HEK293T (cell line): Measurements from ENCODE around the gene ACTL6A.

ENCODE experiments used
- CTCF ChIA-PET: fragments of 350-600 bp; formaldehyde crosslinking; extraction: SDS; loops from one replicate; lab custom pipeline; 2021; ENCODE audit warnings: antibody characterized with exemption, inconsistent platforms; lab: Yijun Ruan, JAX
- POLR2A ChIA-PET: fragments of 350-600 bp; formaldehyde crosslinking; extraction: SDS; loops from one replicate; lab custom pipeline; 2020; ENCODE audit warnings: antibody characterized with exemption, inconsistent platforms; lab: Yijun Ruan, JAX
- DNase-seq: peaks from one replicate; pipeline ENCODE4 v3.0.0; 2012; ENCODE audit warnings: mixed read lengths; ENCODE audit errors: extremely low spot score
- ARNT ChIP-seq: fragments of 450-650 bp; IDR thresholded peaks from 2 replicates; pipeline ENCODE4 v1.6.1; 2017; ENCODE audit warnings: mild to moderate bottlenecking
- BHLHE40 ChIP-seq: fragments of 450-650 bp; IDR thresholded peaks from 2 replicates; pipeline ENCODE4 v1.6.1; 2016; ENCODE audit warnings: mild to moderate bottlenecking, moderate library complexity, borderline replicate concordance
- CTBP1 ChIP-seq: fragments of 450-650 bp; IDR thresholded peaks from 2 replicates; pipeline ENCODE4 v1.6.1; 2016; ENCODE audit warnings: borderline replicate concordance
- ELF4 ChIP-seq: fragments of 450-650 bp; IDR thresholded peaks from 2 replicates; pipeline ENCODE4 v1.6.1; 2017; ENCODE audit warnings: antibody characterized with exemption
- FOXA1 ChIP-seq: fragments of 450-650 bp; IDR thresholded peaks from 2 replicates; pipeline ENCODE4 v1.6.1; 2016; ENCODE audit warnings: mild to moderate bottlenecking
- FOXK2 ChIP-seq: fragments of 450-650 bp; IDR thresholded peaks from 2 replicates; pipeline ENCODE4 v1.6.1; 2016; ENCODE audit warnings: mild to moderate bottlenecking
- FOXM1 ChIP-seq: fragments of 450-650 bp; IDR thresholded peaks from 2 replicates; pipeline ENCODE4 v1.6.1; 2017; ENCODE audit warnings: mild to moderate bottlenecking, borderline replicate concordance
- HDGF ChIP-seq: fragments of 450-650 bp; IDR thresholded peaks from 2 replicates; pipeline ENCODE4 v1.6.1; 2017; ENCODE audit warnings: antibody characterized with exemption, borderline replicate concordance
- L3MBTL2 ChIP-seq: fragments of 450-650 bp; conservative IDR thresholded peaks from 2 replicates; pipeline ENCODE4 v1.6.1; 2016; ENCODE audit warnings: mild to moderate bottlenecking
- LEF1 ChIP-seq: fragments of 450-650 bp; IDR thresholded peaks from 2 replicates; pipeline ENCODE4 v1.6.1; 2017; ENCODE audit warnings: mild to moderate bottlenecking, borderline replicate concordance
- NFRKB ChIP-seq: fragments of 450-650 bp; IDR thresholded peaks from 2 replicates; pipeline ENCODE4 v1.6.1; 2016; ENCODE audit warnings: mild to moderate bottlenecking, moderate library complexity
- SP1 ChIP-seq: fragments of 450-650 bp; IDR thresholded peaks from 2 replicates; pipeline ENCODE4 v1.6.1; 2017
- SUZ12 ChIP-seq: fragments of 450-650 bp; IDR thresholded peaks from 2 replicates; pipeline ENCODE4 v1.6.1; 2016; ENCODE audit warnings: mild to moderate bottlenecking
- TARDBP ChIP-seq: fragments of 450-650 bp; IDR thresholded peaks from 2 replicates; pipeline ENCODE4 v1.6.1; 2016
- ZNF384 ChIP-seq: fragments of 450-650 bp; IDR thresholded peaks from 2 replicates; pipeline ENCODE4 v1.6.1; 2016
- TF ChIP-seq, protein P1 (sequence below): fragments of 450-650 bp; IDR thresholded peaks from 2 replicates; pipeline ENCODE4 v1.6.1; 2016

The ACTL6A gene

DNA sequence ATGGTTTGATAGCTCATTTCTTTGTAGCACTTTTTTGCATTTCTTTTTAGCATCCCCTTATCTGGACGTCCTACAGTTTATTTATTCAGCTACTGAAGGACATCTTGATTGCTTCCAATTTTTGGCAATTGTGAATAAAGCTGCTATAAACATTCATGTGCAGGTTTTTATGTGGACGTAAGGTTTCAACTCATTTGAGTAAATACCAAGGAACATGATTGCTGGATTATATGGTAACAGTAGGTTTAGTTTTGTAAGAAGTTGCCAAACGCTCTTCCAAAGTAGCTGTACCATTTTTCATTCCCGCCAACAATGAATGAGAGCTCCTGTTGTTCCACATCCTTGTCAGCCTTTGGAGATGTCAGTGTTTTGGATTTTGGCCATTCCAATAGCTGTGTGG lies 29.5 kb upstream of the ACTL6A start:
- POLR2A ChIA-PET, result no interaction called here
- DNase-seq, result no peak
- no peak for TF ChIP-seq LEF1
- no peak for TF ChIP-seq FOXM1
- TF ChIP-seq, protein P1, sequence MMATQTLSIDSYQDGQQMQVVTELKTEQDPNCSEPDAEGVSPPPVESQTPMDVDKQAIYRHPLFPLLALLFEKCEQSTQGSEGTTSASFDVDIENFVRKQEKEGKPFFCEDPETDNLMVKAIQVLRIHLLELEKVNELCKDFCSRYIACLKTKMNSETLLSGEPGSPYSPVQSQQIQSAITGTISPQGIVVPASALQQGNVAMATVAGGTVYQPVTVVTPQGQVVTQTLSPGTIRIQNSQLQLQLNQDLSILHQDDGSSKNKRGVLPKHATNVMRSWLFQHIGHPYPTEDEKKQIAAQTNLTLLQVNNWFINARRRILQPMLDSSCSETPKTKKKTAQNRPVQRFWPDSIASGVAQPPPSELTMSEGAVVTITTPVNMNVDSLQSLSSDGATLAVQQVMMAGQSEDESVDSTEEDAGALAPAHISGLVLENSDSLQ, result no peak
- no peak for TF ChIP-seq ELF4
- no peak for TF ChIP-seq FOXA1
- TF ChIP-seq ZNF384, result no peak
- TF ChIP-seq SUZ12, result no peak
- TF ChIP-seq NFRKB, result no peak
- TF ChIP-seq HDGF, result no peak
- no peak for TF ChIP-seq BHLHE40
- TF ChIP-seq TARDBP, result no peak
- no peak for TF ChIP-seq CTBP1
- no peak for TF ChIP-seq SP1
- no peak for TF ChIP-seq L3MBTL2
- CTCF ChIA-PET, result no interaction called here

DNA sequence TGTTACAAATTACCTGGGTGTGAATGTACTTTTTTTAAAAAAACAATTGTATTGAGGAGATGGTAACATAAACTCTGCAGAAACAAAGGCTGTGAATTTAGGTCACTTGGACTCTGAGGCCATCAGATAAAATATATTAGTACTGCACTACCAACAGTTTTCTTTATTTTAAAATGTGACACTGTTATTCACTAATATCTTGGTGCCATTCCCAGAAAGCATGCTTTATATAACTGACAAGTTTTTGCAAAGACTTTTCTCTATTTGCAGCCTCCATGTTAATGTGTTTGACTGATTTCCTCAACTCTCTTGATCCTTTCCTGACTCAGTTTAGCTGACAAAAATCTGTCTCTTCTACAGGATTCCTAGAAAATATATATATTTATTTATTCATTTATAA lies 26.5 kb upstream of the ACTL6A start:
- POLR2A ChIA-PET, result no interaction called here
- no peak for TF ChIP-seq HDGF
- TF ChIP-seq ZNF384, result no peak
- TF ChIP-seq ARNT, result no peak
- TF ChIP-seq CTBP1, result no peak
- no peak for TF ChIP-seq FOXA1
- no peak for TF ChIP-seq FOXK2
- TF ChIP-seq, protein P1, result no peak
- TF ChIP-seq FOXM1, result no peak
- TF ChIP-seq ELF4, result no peak
- no peak for TF ChIP-seq L3MBTL2
- TF ChIP-seq SP1, result no peak
- no peak for TF ChIP-seq BHLHE40
- no peak for TF ChIP-seq LEF1
- no peak for TF ChIP-seq NFRKB
- no peak for TF ChIP-seq TARDBP
- no peak for TF ChIP-seq SUZ12
- DNase-seq, result no peak
- CTCF ChIA-PET, result no interaction called here

DNA sequence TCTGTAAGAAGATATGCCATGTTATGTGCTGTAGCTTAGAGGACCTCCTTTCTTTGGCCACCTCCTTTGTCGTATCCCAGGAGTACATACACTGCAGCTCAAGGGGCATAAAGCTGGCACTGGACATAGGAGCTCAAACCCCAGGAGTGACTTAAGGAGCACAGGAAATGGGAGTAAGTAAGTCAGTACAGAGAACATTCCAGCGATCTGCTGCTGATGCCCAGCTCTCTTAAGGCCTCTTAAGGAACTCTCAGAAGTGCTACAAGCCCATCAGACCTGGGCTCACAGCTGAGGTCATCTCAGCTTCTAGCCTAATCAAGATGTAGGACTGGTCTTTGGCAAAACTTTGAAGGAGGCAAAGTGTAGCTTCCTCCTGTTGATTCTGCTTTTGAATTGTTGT lies 21.6 kb upstream of the ACTL6A start:
- ChIA-PET POLR2A (no interaction called here), CTCF (no interaction called here)
- DNase-seq, result no peak
- TF ChIP-seq FOXA1 (no peak), NFRKB (no peak), FOXK2 (no peak), CTBP1 (no peak), SUZ12 (no peak)

DNA sequence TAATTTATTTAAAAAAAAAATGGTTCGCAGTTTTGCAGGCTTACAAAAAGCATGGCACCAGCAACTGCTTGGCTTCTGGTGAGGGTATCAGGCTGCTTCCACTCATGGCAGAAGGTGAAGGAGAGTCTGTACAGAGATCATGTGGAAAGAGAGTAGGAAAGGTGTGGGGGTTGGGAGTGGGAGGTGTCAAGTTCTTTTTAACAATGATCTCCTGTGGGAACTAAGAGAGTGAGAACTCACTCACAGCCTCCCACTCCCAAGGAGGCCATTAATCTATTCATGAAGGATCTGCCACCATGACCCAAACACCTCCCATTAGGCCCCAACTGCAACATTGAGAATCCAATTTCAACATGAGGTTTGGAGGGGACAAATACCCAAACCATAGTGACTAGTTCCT lies 21.1 kb upstream of the ACTL6A start:
- TF ChIP-seq ELF4 (no peak), TARDBP (no peak), ZNF384 (no peak), LEF1 (no peak), FOXK2 (no peak), FOXM1 (no peak)
- ChIA-PET CTCF (no interaction called here), POLR2A (no interaction called here)
- DNase-seq, result no peak

DNA sequence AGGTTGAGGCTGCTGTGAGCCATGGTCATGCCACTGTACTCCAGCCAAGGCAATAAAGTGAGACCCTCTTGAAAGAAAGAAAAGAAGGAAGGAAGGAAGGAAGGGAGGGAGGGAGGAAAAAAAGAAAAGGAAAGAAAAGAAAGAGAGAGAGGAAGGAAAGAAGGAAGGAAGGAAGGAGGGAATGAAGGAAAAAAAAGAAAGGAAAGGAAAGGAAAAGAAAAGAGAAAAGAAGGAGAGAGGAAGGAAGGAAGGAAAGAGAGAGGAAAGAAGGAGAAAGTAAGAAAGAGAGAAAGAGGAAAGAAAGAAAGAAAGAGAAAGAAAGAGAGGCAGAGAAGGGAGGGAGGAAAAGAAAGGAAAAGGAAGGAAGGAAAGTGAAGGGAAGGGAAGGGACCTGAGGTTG lies 20.4 kb upstream of the ACTL6A start:
- ChIA-PET POLR2A (no interaction called here), CTCF (no interaction called here)
- TF ChIP-seq FOXM1, result no peak
- TF ChIP-seq TARDBP, result no peak
- DNase-seq, result no peak

DNA sequence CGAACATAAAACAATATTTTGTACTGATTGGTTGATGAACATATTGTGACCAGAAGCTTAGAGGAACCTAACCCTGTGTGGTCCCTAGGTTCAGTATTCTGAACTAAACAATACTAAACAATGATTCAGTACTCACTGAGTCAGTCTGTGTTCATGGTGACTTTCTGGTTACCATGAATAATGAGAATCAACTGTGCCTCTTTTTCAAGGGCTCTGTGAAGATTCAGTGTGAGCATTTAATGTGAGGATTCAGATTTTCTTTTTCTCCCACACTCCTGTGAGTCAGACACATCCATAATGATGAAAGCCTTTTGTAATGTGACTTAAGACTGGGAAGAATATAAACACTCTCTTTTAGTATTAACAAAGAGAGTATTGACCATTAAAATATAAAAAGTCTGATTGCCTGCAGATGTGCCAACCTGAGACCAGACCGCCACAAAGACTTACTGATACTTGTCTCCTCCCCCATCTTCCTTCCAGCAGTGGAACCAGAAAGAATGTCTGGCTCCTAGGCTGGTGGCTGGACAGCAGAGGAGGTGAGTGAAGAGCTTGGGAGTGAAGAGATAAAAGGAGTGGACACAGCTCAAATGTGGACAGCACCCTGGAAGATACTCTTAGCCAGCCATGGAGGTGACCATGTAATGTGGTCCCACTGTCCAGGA lies 17.6 kb upstream of the ACTL6A start:
- CTCF ChIA-PET, result interaction anchor here (0.5 kb wide), 1 partner anchor 13 kb away, joined by 3 read pairs; no protein-coding TSS in a partner anchor
- no peak for DNase-seq
- POLR2A ChIA-PET, result no interaction called here
- TF ChIP-seq ELF4, result no peak
- TF ChIP-seq HDGF, result no peak

DNA sequence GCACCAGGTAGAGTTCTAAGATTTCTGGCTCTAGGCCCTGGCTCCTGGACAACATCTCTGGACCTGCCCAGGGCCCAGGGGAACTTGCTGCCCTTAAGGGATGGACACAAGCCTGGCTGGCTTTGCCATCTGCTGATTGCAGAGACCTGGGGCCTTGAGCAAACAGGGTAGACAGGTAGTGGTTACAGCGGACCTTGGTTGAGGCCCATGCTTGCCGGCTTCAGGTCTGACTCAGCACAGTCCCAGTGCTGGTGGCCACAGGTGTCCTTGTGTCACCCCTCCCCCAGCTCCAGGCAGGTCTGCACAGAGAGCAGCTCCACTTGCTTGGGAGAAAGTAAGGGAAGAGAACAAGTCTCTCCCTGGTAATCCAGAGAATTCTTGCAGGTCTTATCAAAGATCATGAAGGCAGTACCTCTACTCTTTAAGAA lies 15.9 kb upstream of the ACTL6A start:
- POLR2A ChIA-PET, result interaction anchor here (1.4 kb wide), 1 partner anchor 16 kb away, joined by 3 read pairs; the partner anchor contains the start of gene ACTL6A
- TF ChIP-seq NFRKB, result no peak
- no peak for TF ChIP-seq ARNT
- TF ChIP-seq FOXM1, result no peak
- no peak for TF ChIP-seq FOXA1
- TF ChIP-seq LEF1, result no peak
- no peak for TF ChIP-seq HDGF
- no peak for TF ChIP-seq TARDBP
- no peak for TF ChIP-seq ELF4
- no peak for TF ChIP-seq BHLHE40
- CTCF ChIA-PET, result no interaction called here
- no peak for DNase-seq
